ENCODE data around the gene C22orf39. TPM values are rescaled to one million over a fixed set of nuclear protein-coding genes. Genes with fewer than 3 reads are reported as not detected.

Gene C22orf39
- total RNA-seq, 2 experiments from 2014 or later: 21.7 to 23.6 TPM

DNA sequence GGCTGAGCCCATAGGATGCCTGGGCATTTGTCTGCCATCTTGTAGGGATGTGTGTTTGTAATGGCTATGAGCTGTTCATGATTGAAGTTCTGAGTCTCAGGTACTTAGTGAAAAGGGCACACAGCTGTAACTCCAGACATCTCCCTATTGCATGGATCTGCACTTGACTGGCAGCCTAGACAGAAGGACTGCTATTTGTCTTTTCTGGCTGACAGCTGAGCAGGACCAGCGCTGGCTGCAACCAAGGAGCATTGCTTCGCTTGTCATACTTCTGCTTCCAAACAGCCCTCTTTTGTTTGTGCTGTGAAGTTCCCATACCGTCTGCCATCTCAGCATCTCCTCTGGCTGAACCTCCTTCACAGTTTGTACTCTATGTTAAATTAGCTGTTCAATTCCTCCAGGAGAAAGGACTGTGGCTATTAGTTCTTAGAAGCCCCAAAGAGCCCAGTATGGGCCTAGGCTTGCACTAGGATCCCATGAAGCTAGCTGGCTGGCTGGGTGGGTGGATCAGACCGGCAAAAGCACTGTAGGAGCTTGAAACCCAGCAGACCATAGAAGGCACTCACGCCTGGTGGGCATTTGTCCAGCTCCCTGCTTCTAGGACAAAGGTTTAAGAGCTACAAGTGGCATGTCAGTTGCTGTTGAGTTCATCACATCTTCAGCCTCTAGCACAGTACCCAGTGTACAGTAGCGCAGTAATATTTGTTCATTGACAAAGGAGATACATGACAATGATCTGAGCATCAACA lies 36.4 kb downstream of the C22orf39 start:
- Mint-ChIP-seq H3K4me3 (no peak overlapping the region), H3K27me3 (no peaks in the 10 kb centered on the region), H3K27ac (no peak overlapping the region), H3K36me3 (peaks cover 13% of the 10 kb centered on the region), H3K4me1 (peaks cover 16% of the 10 kb centered on the region), H3K9me3 (no peaks in the 10 kb centered on the region)
- no peak for DNase-seq

- no peak for DNase-seq
- Mint-ChIP-seq H3K4me3 (no peak overlapping the region), H3K27me3 (no peaks in the 10 kb centered on the region), H3K4me1 (peaks cover 8% of the 10 kb centered on the region), H3K27ac (no peak overlapping the region), H3K36me3 (peaks cover 18% of the 10 kb centered on the region), H3K9me3 (no peaks in the 10 kb centered on the region)
Measured at GRCh38 chr22:19407649-19408606, 39.6 kb downstream of the C22orf39 start.

DNA sequence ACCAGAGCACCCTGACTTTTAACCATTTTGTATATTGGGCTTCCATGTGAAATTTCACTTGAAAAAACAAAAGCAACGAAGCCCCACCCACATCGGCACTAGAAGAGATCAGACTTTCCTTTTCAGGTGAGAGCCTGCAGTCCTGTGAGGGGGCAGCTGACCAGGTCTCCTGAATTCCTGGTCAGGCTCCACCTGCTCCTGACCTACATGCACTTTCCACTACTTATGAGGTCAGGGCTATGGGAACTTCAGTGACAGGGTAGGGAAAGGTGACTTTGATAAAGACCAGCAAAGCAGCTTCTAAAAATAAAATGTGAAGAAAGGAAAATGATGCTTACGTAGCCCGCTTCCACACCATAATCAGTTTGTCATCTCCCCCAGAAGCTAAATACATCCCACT lies 40.7 kb downstream of the C22orf39 start:
- H3K36me3 Mint-ChIP-seq: peaks cover 14% of the 10 kb centered on the region
- peaks cover under 1% of the 10 kb centered on the region for H3K4me1 Mint-ChIP-seq
- H3K27ac Mint-ChIP-seq: no peak overlapping the region
- no peaks in the 10 kb centered on the region for H3K27me3 Mint-ChIP-seq
- H3K9me3 Mint-ChIP-seq: no peaks in the 10 kb centered on the region
- no peak overlapping the region for H3K4me3 Mint-ChIP-seq
- DNase-seq: no peak

GRCh38 chr22:19406281-19406811 lies 41.2 kb downstream of the C22orf39 start:
- Mint-ChIP-seq H3K27ac (no peak overlapping the region), H3K4me1 (no peaks in the 10 kb centered on the region), H3K36me3 (peaks cover 13% of the 10 kb centered on the region), H3K27me3 (no peaks in the 10 kb centered on the region), H3K9me3 (no peaks in the 10 kb centered on the region), H3K4me3 (no peak overlapping the region)
- no peak for DNase-seq

GRCh38 chr22:19405652-19406051 lies 41.9 kb downstream of the C22orf39 start:
- H3K36me3 Mint-ChIP-seq: peaks cover 13% of the 10 kb centered on the region
- H3K27ac Mint-ChIP-seq: no peak overlapping the region
- H3K9me3 Mint-ChIP-seq: no peaks in the 10 kb centered on the region
- DNase-seq: no peak
- no peaks in the 10 kb centered on the region for H3K27me3 Mint-ChIP-seq
- H3K4me3 Mint-ChIP-seq: no peak overlapping the region
- no peaks in the 10 kb centered on the region for H3K4me1 Mint-ChIP-seq

- no peaks in the 10 kb centered on the region for H3K4me1 Mint-ChIP-seq
- H3K9me3 Mint-ChIP-seq: no peaks in the 10 kb centered on the region
Measured at GRCh38 chr22:19405133-19405532, 42.4 kb downstream of the C22orf39 start.

GRCh38 chr22:19404676-19405075 lies 42.8 kb downstream of the C22orf39 start:
- Mint-ChIP-seq H3K27ac (no peak overlapping the region), H3K4me3 (no peak overlapping the region), H3K36me3 (peaks cover 13% of the 10 kb centered on the region), H3K4me1 (no peaks in the 10 kb centered on the region), H3K27me3 (no peaks in the 10 kb centered on the region), H3K9me3 (no peaks in the 10 kb centered on the region)
- no peak for DNase-seq

More at GRCh38 chr22:19405133-19405532, 42.4 kb downstream of the C22orf39 start:
- DNase-seq: no peak
- H3K4me3 Mint-ChIP-seq: no peak overlapping the region
- no peaks in the 10 kb centered on the region for H3K27me3 Mint-ChIP-seq
- H3K36me3 Mint-ChIP-seq: peaks cover 13% of the 10 kb centered on the region
- no peak overlapping the region for H3K27ac Mint-ChIP-seq

- Mint-ChIP-seq H3K4me3 (no peak overlapping the region), H3K36me3 (peaks cover 9% of the 10 kb centered on the region), H3K27ac (no peak overlapping the region), H3K9me3 (no peaks in the 10 kb centered on the region), H3K4me1 (no peaks in the 10 kb centered on the region), H3K27me3 (no peaks in the 10 kb centered on the region)
- DNase-seq: no peak
Measured at GRCh38 chr22:19402642-19403191, 44.8 kb downstream of the C22orf39 start.

- Mint-ChIP-seq H3K36me3 (peaks cover 9% of the 10 kb centered on the region), H3K27ac (no peak overlapping the region), H3K4me1 (no peaks in the 10 kb centered on the region), H3K9me3 (no peaks in the 10 kb centered on the region), H3K4me3 (no peak overlapping the region), H3K27me3 (no peaks in the 10 kb centered on the region)
- DNase-seq: no peak
Measured at GRCh38 chr22:19401483-19401882, 46.0 kb downstream of the C22orf39 start.

- no peaks in the 10 kb centered on the region for H3K4me1 Mint-ChIP-seq
- H3K4me3 Mint-ChIP-seq: no peak overlapping the region
- H3K27me3 Mint-ChIP-seq: no peaks in the 10 kb centered on the region
- peaks cover 6% of the 10 kb centered on the region for H3K36me3 Mint-ChIP-seq
- no peaks in the 10 kb centered on the region for H3K9me3 Mint-ChIP-seq
- no peak for DNase-seq
- no peak overlapping the region for H3K27ac Mint-ChIP-seq
Measured at GRCh38 chr22:19400881-19401280, 46.6 kb downstream of the C22orf39 start.

GRCh38 chr22:19398652-19399051 lies 48.9 kb downstream of the C22orf39 start:
- no peak overlapping the region for H3K4me3 Mint-ChIP-seq
- no peaks in the 10 kb centered on the region for H3K4me1 Mint-ChIP-seq
- no peaks in the 10 kb centered on the region for H3K27me3 Mint-ChIP-seq
- no peak for DNase-seq
- peaks cover 3% of the 10 kb centered on the region for H3K36me3 Mint-ChIP-seq
- H3K27ac Mint-ChIP-seq: no peak overlapping the region
- no peaks in the 10 kb centered on the region for H3K9me3 Mint-ChIP-seq

- Mint-ChIP-seq H3K4me1 (no peaks in the 10 kb centered on the region), H3K9me3 (no peaks in the 10 kb centered on the region), H3K4me3 (no peak overlapping the region), H3K36me3 (peaks cover 3% of the 10 kb centered on the region), H3K27ac (no peak overlapping the region), H3K27me3 (no peaks in the 10 kb centered on the region)
- no peak for DNase-seq
Measured at GRCh38 chr22:19398206-19398605, 49.3 kb downstream of the C22orf39 start.

- H3K9me3 Mint-ChIP-seq: no peaks in the 10 kb centered on the region
- H3K36me3 Mint-ChIP-seq: peaks cover 3% of the 10 kb centered on the region
- no peak overlapping the region for H3K4me3 Mint-ChIP-seq
- no peaks in the 10 kb centered on the region for H3K4me1 Mint-ChIP-seq
- H3K27ac Mint-ChIP-seq: no peak overlapping the region
- H3K27me3 Mint-ChIP-seq: no peaks in the 10 kb centered on the region
- DNase-seq: no peak
Measured at GRCh38 chr22:19397734-19398104, 49.8 kb downstream of the C22orf39 start.

DNA sequence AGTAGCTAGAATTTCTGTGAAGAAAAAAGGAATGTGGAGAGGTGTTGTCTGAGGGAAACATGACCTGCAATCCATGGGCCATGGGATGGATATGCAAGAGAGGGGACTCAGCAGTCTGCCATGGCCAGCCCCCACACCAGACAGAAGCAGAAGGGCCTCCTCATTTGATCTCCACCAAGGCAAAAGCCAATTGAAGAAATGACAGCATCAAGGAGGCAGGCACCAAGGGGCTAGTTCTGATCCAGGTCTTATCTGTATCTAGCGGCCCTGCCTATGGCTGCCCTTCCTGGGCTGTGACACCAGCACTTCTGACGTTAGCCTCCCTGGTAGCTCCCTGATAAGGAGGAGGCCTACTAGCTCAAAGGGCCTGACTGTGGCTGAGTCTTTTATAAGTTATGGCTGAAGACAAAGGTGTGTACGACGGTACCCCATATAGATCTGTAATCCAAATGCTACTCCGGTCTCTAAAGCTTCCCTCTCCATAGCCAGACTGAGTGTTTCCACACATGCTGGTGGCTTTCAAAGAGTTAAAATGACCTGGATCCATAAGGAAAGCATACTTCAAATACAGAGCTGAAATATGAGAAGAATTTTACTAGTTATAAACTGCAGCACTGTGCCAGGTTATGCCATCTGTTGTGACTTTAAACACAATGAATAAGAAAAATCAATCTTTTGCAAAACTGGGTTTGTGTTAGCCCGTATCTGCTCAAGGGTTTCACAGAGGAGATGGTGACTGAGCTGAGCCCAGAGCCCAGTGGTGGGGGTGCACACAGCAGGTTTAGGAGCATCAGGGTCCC lies 50.4 kb downstream of the C22orf39 start:
- no peak overlapping the region for H3K27ac Mint-ChIP-seq
- no peak for DNase-seq
- no peaks in the 10 kb centered on the region for H3K9me3 Mint-ChIP-seq
- no peaks in the 10 kb centered on the region for H3K27me3 Mint-ChIP-seq
- no peak overlapping the region for H3K4me3 Mint-ChIP-seq
- no peaks in the 10 kb centered on the region for H3K4me1 Mint-ChIP-seq
- peaks cover 3% of the 10 kb centered on the region for H3K36me3 Mint-ChIP-seq

Measured in activated naive CD8-positive, alpha-beta T cell treated with anti-CD3 and anti-CD28 coated beads for 36 hours (primary cell).